MV-4-11 (cell line): ENCODE measurements around the gene F11R.
"Not testable (repeated sequence)": the region's sequence is repeated elsewhere in the genome, so short reads cannot be mapped to it uniquely, and the experiment has no call there.

ENCODE experiments used
- DNase-seq: peaks from one replicate; lab custom pipeline; 2025; lab: John Stamatoyannopoulos, UW

F11R gene

GRCh38 chr1:161013131-161013487, 7.8 kb downstream of the F11R start:
- peak; percentile 48 for DNase-seq

- DNase-seq, result no peak
Observed at GRCh38 chr1:161012420-161012819, 8.5 kb downstream of the F11R start.

- DNase-seq, result no peak
Observed at GRCh38 chr1:161009602-161010211, 11.2 kb downstream of the F11R start.

- no peak for DNase-seq
Observed at GRCh38 chr1:161008869-161009510, 12.0 kb downstream of the F11R start.

- DNase-seq, result no peak
Observed at GRCh38 chr1:161007369-161007768, 13.6 kb downstream of the F11R start.

GRCh38 chr1:161006563-161006962, 14.4 kb downstream of the F11R start:
- DNase-seq, result no peak

GRCh38 chr1:161001525-161001924, 19.4 kb downstream of the F11R start:
- DNase-seq, result peak; percentile 75

GRCh38 chr1:161000736-161001480, 20.0 kb downstream of the F11R start:
- DNase-seq, result no peak

GRCh38 chr1:160999376-160999775, 21.6 kb downstream of the F11R start:
- DNase-seq, result no peak

GRCh38 chr1:160997323-160998038, 23.5 kb downstream of the F11R start:
- peak; percentile 69 for DNase-seq

- no peak for DNase-seq
Observed at GRCh38 chr1:160996178-160996577, 24.8 kb downstream of the F11R start.

- peak; percentile 52 for DNase-seq
Observed at GRCh38 chr1:160993544-160994193, 27.3 kb downstream of the F11R start.

- not testable (repeated sequence) for DNase-seq
Observed at GRCh38 chr1:160992036-160992435, 28.9 kb downstream of the F11R start.

GRCh38 chr1:160987359-160988050, 33.4 kb downstream of the F11R start:
- DNase-seq, result no peak

- no peak for DNase-seq
Observed at GRCh38 chr1:160985723-160986122, 35.2 kb downstream of the F11R start.

- DNase-seq, result peak; percentile 14
Observed at GRCh38 chr1:160981584-160982411, 39.2 kb downstream of the F11R start.

- no peak for DNase-seq
Observed at GRCh38 chr1:160979286-160979685, 41.7 kb downstream of the F11R start.

- DNase-seq, result no peak
Observed at GRCh38 chr1:160978510-160978927, 42.4 kb downstream of the F11R start.

- no peak for DNase-seq
Observed at GRCh38 chr1:160975026-160975425, 45.9 kb downstream of the F11R start.

GRCh38 chr1:160973491-160973890, 47.5 kb downstream of the F11R start:
- DNase-seq, result peak; percentile 18

GRCh38 chr1:160972939-160973338, 48.0 kb downstream of the F11R start:
- DNase-seq, result no peak
